PC-3 (cell line): ENCODE measurements around the gene CDC42BPB. TPM values are rescaled to one million over a fixed set of nuclear protein-coding genes. Genes with fewer than 3 reads are reported as not detected.

Source experiments
- ATAC-seq: fragments of 200-7000 bp; cut with Tn5 transposase; 2 replicates; pipeline ENCODE4 v1.9.1; 2020; ENCODE audit warnings: mild to moderate bottlenecking, moderate library complexity
- BruUV-seq: library from RNA; stranded (reverse); fragments of 400-500 nt; replicated peaks from 2 replicates; lab custom pipeline; 2021; lab: Mats Ljungman, UMichigan
- CTCF ChIA-PET: fragments of 300-600 bp; sonication (Branson Sonifier 250); formaldehyde crosslinking; loops from one replicate; lab custom pipeline; 2022; ENCODE audit warnings: antibody characterized with exemption; lab: Charles Lee
- POLR2A ChIA-PET: fragments of 300-600 bp; sonication (Branson Sonifier 250); formaldehyde crosslinking; loops from one replicate; lab custom pipeline; 2022; ENCODE audit warnings: antibody characterized with exemption; ENCODE audit not compliant: unreplicated experiment; lab: Charles Lee
- DNase-seq: peaks from one replicate; pipeline ENCODE4 v3.0.0-alpha.2; 2015
- H2AFZ ChIP-seq: fragments of 300-600 bp; sonication (generic); 2 replicates; pipeline ENCODE4 v1.6.0; 2016; ENCODE audit warnings: antibody characterized with exemption, low read length
- H3F3A ChIP-seq: fragments of 300-600 bp; sonication (generic); one replicate; pipeline ENCODE4 v1.6.0; 2017; ENCODE audit warnings: antibody characterized with exemption, low read length, control low read depth, mild to moderate bottlenecking; ENCODE audit not compliant: unreplicated experiment
- H3K27ac ChIP-seq: fragments of 300-600 bp; sonication (generic); 2 replicates; pipeline ENCODE4 v1.5.1; 2016; ENCODE audit warnings: mild to moderate bottlenecking, low read length
- H3K27me3 ChIP-seq: fragments of 300-600 bp; sonication (generic); 2 replicates; pipeline ENCODE4 v1.6.1; 2016; ENCODE audit warnings: low read length, mixed read lengths
- H3K36me3 ChIP-seq: fragments of 300-600 bp; sonication (generic); 2 replicates; pipeline ENCODE4 v1.6.1; 2016; ENCODE audit warnings: low read depth, mixed run types, low read length, mixed read lengths
- H3K4me1 ChIP-seq: fragments of 300-600 bp; sonication (generic); 2 replicates; pipeline ENCODE4 v1.5.1; 2016; ENCODE audit warnings: low read length; ENCODE audit not compliant: insufficient read depth
- H3K4me2 ChIP-seq: fragments of 300-600 bp; sonication (generic); 2 replicates; pipeline ENCODE4 v1.6.0; 2016; ENCODE audit warnings: low read length
- H3K4me3 ChIP-seq: fragments of 300-600 bp; sonication (generic); 2 replicates; pipeline ENCODE4 v1.5.1; 2016; ENCODE audit warnings: mild to moderate bottlenecking, low read length, mixed read lengths
- H3K79me2 ChIP-seq: fragments of 300-600 bp; sonication (generic); 2 replicates; pipeline ENCODE4 v1.6.1; 2017; ENCODE audit warnings: low read length, mixed read lengths
- H3K9ac ChIP-seq: fragments of 300-600 bp; sonication (generic); 2 replicates; pipeline ENCODE4 v1.6.0; 2016; ENCODE audit warnings: mild to moderate bottlenecking, low read length
- H3K9me2 ChIP-seq: fragments of 300-600 bp; sonication (generic); replicated peaks from 2 replicates; pipeline ENCODE4 v1.6.1; 2016; ENCODE audit warnings: mixed run types, low read length, mixed read lengths
- H3K9me3 ChIP-seq: fragments of 300-600 bp; sonication (generic); 2 replicates; pipeline ENCODE4 v1.6.1; 2016; ENCODE audit warnings: low read length, mixed read lengths
- H4K20me1 ChIP-seq: fragments of 300-600 bp; sonication (generic); 2 replicates; pipeline ENCODE4 v1.6.1; 2016; ENCODE audit warnings: low read length, mixed read lengths
- CTCF ChIP-seq: fragments of 300-600 bp; sonication (generic); conservative IDR thresholded peaks from 2 replicates; pipeline ENCODE4 v1.5.1; 2017; ENCODE audit warnings: antibody characterized with exemption, low read depth, mild to moderate bottlenecking, low read length
- EZH2 ChIP-seq: fragments of 300-600 bp; sonication (generic); IDR thresholded peaks from one replicate; pipeline ENCODE4 v1.6.1; 2017; ENCODE audit warnings: antibody characterized with exemption, mild to moderate bottlenecking, low read length; ENCODE audit not compliant: unreplicated experiment
- EZH2phosphoT487 ChIP-seq: fragments of 300-600 bp; sonication (generic); IDR thresholded peaks from 2 replicates; pipeline ENCODE4 v1.6.1; 2018; ENCODE audit warnings: mild to moderate bottlenecking, antibody characterized with exemption, low read length, borderline replicate concordance
- intact Hi-C: fragments of 100-400 bp; cut with micrococcal nuclease; formaldehyde crosslinking; loops from 2 replicates; pipeline ENCODE4 v1.9.0; 2023
- total RNA-seq: library from RNA; depleted of rRNA; stranded (reverse); fragments of >200 nt; gene quantifications from 2 replicates; pipeline ENCODE4 v1.2.3, GENCODE V29; 2014

The CDC42BPB gene
- total RNA-seq, 1 experiment from 2014 or later: 73.0 TPM

- H4K20me1 ChIP-seq: peaks cover 26% of the 10 kb centered on the region
- ChIA-PET POLR2A (interaction anchor here (0.7 kb wide), 1 partner anchor 26 kb away, joined by 3 read pairs; no protein-coding TSS in a partner anchor), CTCF (interaction anchor here (0.6 kb wide), 1 partner anchor 18 kb away, joined by 3 read pairs; no protein-coding TSS in a partner anchor)
- DNase-seq (no peak), ATAC-seq (peak; percentile 6)
- no peak overlapping the region for H2AFZ ChIP-seq
- no peaks in the 10 kb centered on the region for H3K9me2 ChIP-seq
- H3F3A ChIP-seq: no peaks in the 10 kb centered on the region
- no peaks in the 10 kb centered on the region for H3K9me3 ChIP-seq
- H3K9ac ChIP-seq: peak overlapping the region; percentile 85
- no TSS peak for BruUV-seq
- TF ChIP-seq CTCF (no peak), EZH2phosphoT487 (no peak), EZH2 (no peak)
- H3K27ac ChIP-seq: peak overlapping the region; percentile 43
- H3K36me3 ChIP-seq: no peaks in the 10 kb centered on the region
- H3K4me1 ChIP-seq: peaks cover 20% of the 10 kb centered on the region; the same call in 1 of the 2 replicates
- H3K4me3 ChIP-seq: peak overlapping the region; percentile 92
- H3K4me2 ChIP-seq: peak overlapping the region; percentile 98
- peaks cover 71% of the 10 kb centered on the region for H3K79me2 ChIP-seq
- no peaks in the 10 kb centered on the region for H3K27me3 ChIP-seq
- intact Hi-C loops: loop anchor here (2.0 kb wide), 1 partner anchor 26 kb away; no protein-coding TSS in a partner anchor
These were observed 349 bp downstream of the CDC42BPB start for GRCh38 chr14:103057028-103057371.

GRCh38 chr14:103056322-103057027, 874 bp downstream of the CDC42BPB start:
- Histone ChIP-seq H3K9ac (peak overlapping the region; percentile 85), H3K36me3 (no peaks in the 10 kb centered on the region), H2AFZ (no peak overlapping the region), H3K4me1 (peaks cover 20% of the 10 kb centered on the region; the same call in 1 of the 2 replicates), H3K4me3 (peak overlapping the region; percentile 92), H4K20me1 (peaks cover 26% of the 10 kb centered on the region), H3F3A (no peaks in the 10 kb centered on the region), H3K4me2 (peak overlapping the region; percentile 98), H3K9me2 (no peaks in the 10 kb centered on the region), H3K27me3 (no peaks in the 10 kb centered on the region), H3K27ac (peak overlapping the region; percentile 45), H3K79me2 (peaks cover 76% of the 10 kb centered on the region), H3K9me3 (no peaks in the 10 kb centered on the region)
- CTCF ChIA-PET: interaction anchor here (0.6 kb wide), 1 partner anchor 12 kb away, joined by 3 read pairs; no protein-coding TSS in a partner anchor
- intact Hi-C loops: loop anchor here (2.0 kb wide), 1 partner anchor 26 kb away; no protein-coding TSS in a partner anchor
- DNase-seq: peak; percentile 71
- TF ChIP-seq EZH2phosphoT487: no peak
- TF ChIP-seq EZH2: no peak
- no peak for TF ChIP-seq CTCF
- peak; percentile 34 for ATAC-seq
- POLR2A ChIA-PET: interaction anchor here (0.7 kb wide), 1 partner anchor 25 kb away, joined by 3 read pairs; no protein-coding TSS in a partner anchor
- BruUV-seq: no TSS peak

- Histone ChIP-seq H3K9me3 (no peaks in the 10 kb centered on the region), H3K9ac (peak overlapping the region; percentile 85), H3K36me3 (no peaks in the 10 kb centered on the region), H3K79me2 (peaks cover 83% of the 10 kb centered on the region), H3K9me2 (no peaks in the 10 kb centered on the region), H3K4me2 (peak overlapping the region; percentile 98), H3F3A (no peaks in the 10 kb centered on the region), H3K4me3 (peak overlapping the region; percentile 92), H2AFZ (0 out of 2 replicates have a peak overlapping the region, but pooled peaks have one; percentile 17), H3K27me3 (no peaks in the 10 kb centered on the region), H4K20me1 (peaks cover 26% of the 10 kb centered on the region), H3K27ac (peak overlapping the region; percentile 45), H3K4me1 (peaks cover 20% of the 10 kb centered on the region; the same call in 1 of the 2 replicates)
- intact Hi-C loops: loop anchor here (2.0 kb wide), 1 partner anchor 25 kb away; no protein-coding TSS in a partner anchor
- TF ChIP-seq EZH2phosphoT487 (no peak), CTCF (no peak), EZH2 (no peak)
- ATAC-seq: no peak
- BruUV-seq: TSS peak; percentile 77
- ChIA-PET CTCF (no interaction called here), POLR2A (no interaction called here)
- no peak for DNase-seq
These were observed 1.7 kb downstream of the CDC42BPB start for GRCh38 chr14:103055695-103056094.
